ENCODE measurements around the gene WNT11. TPM values are rescaled to one million over a fixed set of nuclear protein-coding genes. Genes with fewer than 3 reads are reported as not detected.
A peak's percentile ranks its signal among the peaks of the same experiment; 100 is the strongest.
"Not testable (repeated sequence)": the region's sequence is repeated elsewhere in the genome, so short reads cannot be mapped to it uniquely, and the experiment has no call there.

The WNT11 gene
- polyA plus RNA-seq, 4 donors: 2.1 to 7.3 (median 3.9) TPM

DNA sequence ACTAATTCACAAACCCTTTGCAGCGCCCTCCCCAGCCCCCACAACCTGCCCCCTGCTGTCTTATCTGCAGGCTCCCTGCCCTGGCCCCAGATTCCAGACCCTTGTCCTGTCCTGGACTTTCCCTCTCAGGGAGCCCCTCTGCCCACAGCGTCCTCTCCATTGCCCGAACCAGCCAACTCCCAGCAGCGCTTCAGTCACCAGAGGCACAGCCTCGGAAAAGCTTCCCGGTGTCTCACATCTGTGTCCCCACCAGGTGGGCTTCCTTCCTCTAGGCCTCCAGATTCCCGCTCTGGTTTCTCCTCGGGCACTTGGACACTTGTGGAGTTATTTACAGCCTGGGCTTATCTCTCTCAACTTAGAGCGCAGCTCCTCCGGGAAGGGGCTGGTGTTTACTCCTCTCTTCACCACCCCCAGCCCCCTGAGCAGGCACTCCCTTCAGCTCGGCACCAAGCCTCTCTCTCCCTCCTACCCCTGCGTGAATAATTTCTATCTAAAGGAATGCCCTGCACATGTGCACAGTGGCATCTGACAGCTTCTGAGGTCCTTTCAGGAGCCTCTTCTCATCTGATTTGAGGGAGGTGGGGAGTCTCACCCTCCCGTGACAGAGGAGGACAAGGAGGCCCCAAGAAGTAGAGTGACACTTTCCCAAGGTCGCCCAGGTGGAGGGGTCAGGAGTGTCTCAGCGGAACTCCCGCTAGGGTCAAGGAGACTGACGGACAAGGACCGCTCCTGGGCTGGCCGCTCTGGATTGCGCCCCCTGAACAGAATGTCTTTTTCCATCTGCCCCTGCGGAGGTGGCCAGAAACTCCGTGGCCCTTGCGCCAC is 838 bp downstream of the WNT11 start:
- Histone ChIP-seq H3K27ac (ENCODE audit: low read depth in 1 of 3, low read length in 2 of 3) (peak overlapping the region in 1 of 3 donors; percentile 61), H3K4me1 (ENCODE audit: control insufficient read depth in 3 of 3, insufficient read depth in 2 of 3, low read depth in 1 of 3, low read length in 2 of 3) (peaks cover 0 to 48% (median 4%) of the 10 kb centered on the region in 3 donors), H3K36me3 (ENCODE audit: control insufficient read depth in 3 of 3, insufficient read depth in 2 of 3, low read depth in 1 of 3, low read length in 3 of 3) (peaks cover 0 to 8% (median 0%) of the 10 kb centered on the region in 3 donors), H3K27me3 (ENCODE audit: control insufficient read depth in 3 of 3, insufficient read depth in 3 of 3, low read length in 3 of 3) (peaks cover 0 to 61% (median 7%) of the 10 kb centered on the region in 3 donors), H3K9me3 (ENCODE audit: control insufficient read depth in 2 of 2, insufficient read depth in 1 of 2, low read depth in 1 of 2, low read length in 1 of 2) (peaks cover 0 to 3% of the 10 kb centered on the region in 2 donors), H3K4me3 (ENCODE audit: low read depth in 1 of 3, low read length in 3 of 3) (peak overlapping the region in 1 of 3 donors; percentile 33)
- DNase-seq (peak in 1 of 2 donors; percentile 57), FAIRE-seq (no peak)
- WGBS, 3 donors: 15 to 32% (median 31%) methylated on average over 23 of the region's 23 CpGs

DNA sequence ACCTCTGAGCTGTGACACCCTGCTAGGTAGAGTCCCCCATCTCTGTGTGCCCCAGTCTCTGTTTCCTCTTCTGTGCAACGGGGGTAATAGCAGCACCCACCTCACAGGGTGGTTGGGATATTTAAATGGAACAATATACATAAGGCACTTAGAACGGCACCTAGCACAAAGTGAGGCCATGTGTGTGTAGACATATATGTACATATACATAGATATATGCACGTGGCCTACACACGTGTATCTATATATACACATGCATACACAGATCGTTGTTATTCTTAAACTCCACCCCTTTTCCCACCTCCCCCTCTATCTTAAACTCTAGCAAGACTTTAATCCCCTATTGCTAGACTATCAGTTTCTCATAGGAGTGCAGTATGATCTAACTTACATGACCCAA is 2.4 kb downstream of the WNT11 start:
- Histone ChIP-seq H3K27me3 (ENCODE audit: control insufficient read depth in 3 of 3, insufficient read depth in 3 of 3, low read length in 3 of 3) (peaks cover 0 to 49% (median 7%) of the 10 kb centered on the region in 3 donors), H3K36me3 (ENCODE audit: control insufficient read depth in 3 of 3, insufficient read depth in 2 of 3, low read depth in 1 of 3, low read length in 3 of 3) (peaks cover 0 to 8% (median 0%) of the 10 kb centered on the region in 3 donors), H3K27ac (ENCODE audit: low read depth in 1 of 3, low read length in 2 of 3) (no peak overlapping the region), H3K4me1 (ENCODE audit: control insufficient read depth in 3 of 3, insufficient read depth in 2 of 3, low read depth in 1 of 3, low read length in 2 of 3) (peaks cover 0 to 42% (median 0%) of the 10 kb centered on the region in 3 donors), H3K9me3 (ENCODE audit: control insufficient read depth in 2 of 2, insufficient read depth in 1 of 2, low read depth in 1 of 2, low read length in 1 of 2) (peaks cover 0 to 3% of the 10 kb centered on the region in 2 donors), H3K4me3 (ENCODE audit: low read depth in 1 of 3, low read length in 3 of 3) (no peak overlapping the region)
- WGBS, 3 donors: 76 to 89% (median 83%) methylated on average over 5 of the region's 5 CpGs
- DNase-seq (no peak), FAIRE-seq (no peak)

DNA sequence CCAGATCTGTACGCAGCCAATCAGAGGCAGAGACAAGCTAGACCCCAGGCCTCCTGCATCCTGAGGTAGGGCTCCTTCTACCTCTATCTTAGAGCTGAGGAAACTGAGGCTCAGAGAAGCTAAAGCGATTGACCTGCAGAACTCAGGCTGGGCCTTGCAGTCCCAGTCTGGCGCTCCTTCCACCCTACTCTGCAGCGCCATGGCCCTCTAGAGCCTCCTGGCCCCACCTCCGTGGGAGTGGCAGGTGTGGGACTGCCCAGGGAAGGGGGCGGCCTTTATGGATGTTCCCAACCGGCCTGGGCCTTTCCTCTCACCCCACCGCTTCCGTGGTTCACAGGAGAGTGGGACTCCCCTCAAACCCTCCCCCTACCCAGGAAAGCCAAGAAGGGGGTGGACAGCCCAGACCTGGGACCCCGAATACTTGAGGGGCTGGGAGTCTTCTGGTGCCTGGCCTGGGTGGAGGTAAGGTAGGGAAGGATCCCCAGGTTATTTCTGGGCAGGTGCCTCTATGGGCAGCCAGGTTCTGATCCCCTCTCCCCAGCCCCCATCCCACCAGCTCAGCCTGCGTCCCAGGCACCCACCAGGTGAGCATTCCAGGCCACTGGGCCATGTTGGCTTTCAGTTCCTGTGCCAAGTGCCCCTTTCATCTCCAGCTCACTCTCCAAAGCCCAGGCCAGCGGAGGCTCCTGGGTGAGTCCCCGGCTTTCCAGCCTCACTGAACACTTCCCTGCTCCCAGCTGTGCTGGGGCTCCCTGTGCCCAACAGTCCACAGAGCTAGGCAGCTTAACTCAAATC is 3.0 kb downstream of the WNT11 start:
- H3K36me3 ChIP-seq (ENCODE audit: control insufficient read depth in 3 of 3, insufficient read depth in 2 of 3, low read depth in 1 of 3, low read length in 3 of 3): peaks cover 0 to 8% (median 0%) of the 10 kb centered on the region in 3 donors
- H3K9me3 ChIP-seq (ENCODE audit: control insufficient read depth in 2 of 2, insufficient read depth in 1 of 2, low read depth in 1 of 2, low read length in 1 of 2): peaks cover 0 to 3% of the 10 kb centered on the region in 2 donors
- WGBS, 3 donors: 90 to 91% (median 90%) methylated on average over 13 of the region's 13 CpGs
- H3K4me1 ChIP-seq (ENCODE audit: control insufficient read depth in 3 of 3, insufficient read depth in 2 of 3, low read depth in 1 of 3, low read length in 2 of 3): peaks cover 0 to 38% (median 0%) of the 10 kb centered on the region in 3 donors
- no peak overlapping the region for H3K27ac ChIP-seq (ENCODE audit: low read depth in 1 of 3, low read length in 2 of 3)
- no peak for FAIRE-seq
- H3K4me3 ChIP-seq (ENCODE audit: low read depth in 1 of 3, low read length in 3 of 3): no peak overlapping the region
- H3K27me3 ChIP-seq (ENCODE audit: control insufficient read depth in 3 of 3, insufficient read depth in 3 of 3, low read length in 3 of 3): peaks cover 0 to 42% (median 7%) of the 10 kb centered on the region in 3 donors
- no peak for DNase-seq

DNA sequence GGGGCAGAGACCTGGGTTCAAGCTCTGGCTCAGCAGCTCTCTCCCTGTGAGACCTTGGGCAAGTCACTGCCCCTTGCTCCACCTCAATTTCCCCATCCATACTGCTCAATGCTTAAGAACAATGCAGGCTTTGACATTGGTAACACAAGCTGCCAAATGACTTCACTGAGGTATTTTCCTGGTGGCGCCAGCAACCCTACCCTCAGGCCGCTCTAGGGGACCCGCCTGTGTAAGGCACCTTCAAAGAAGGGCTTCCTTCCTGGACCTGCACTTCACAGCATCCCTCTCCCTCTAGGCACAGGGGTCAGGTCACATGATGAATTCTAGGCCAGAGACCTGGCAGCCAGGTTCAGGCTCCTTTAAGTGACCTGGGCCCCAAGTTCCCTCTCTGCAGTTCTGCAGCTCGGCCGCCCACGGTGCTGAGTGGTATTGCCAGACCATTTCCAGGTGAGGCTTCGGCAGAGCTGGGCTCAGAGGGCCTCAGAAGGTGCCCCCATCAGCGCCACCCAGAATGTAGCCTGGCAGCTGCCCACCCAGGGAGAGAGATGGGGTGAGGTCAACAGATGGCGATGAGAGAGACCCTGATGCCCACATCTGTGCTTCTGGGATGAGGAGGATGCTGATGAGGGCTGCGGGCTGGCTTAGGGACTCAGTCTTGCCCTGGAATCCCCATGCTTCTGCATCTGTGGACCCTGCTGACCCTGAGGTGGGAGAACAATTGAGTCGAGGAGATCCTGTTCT is 4.5 kb downstream of the WNT11 start:
- H3K27ac ChIP-seq (ENCODE audit: low read depth in 1 of 3, low read length in 2 of 3): no peak overlapping the region
- peaks cover 0 to 29% (median 7%) of the 10 kb centered on the region in 3 donors for H3K27me3 ChIP-seq (ENCODE audit: control insufficient read depth in 3 of 3, insufficient read depth in 3 of 3, low read length in 3 of 3)
- WGBS, 3 donors: 88 to 90% (median 90%) methylated on average over 11 of the region's 11 CpGs
- H3K9me3 ChIP-seq (ENCODE audit: control insufficient read depth in 2 of 2, insufficient read depth in 1 of 2, low read depth in 1 of 2, low read length in 1 of 2): no peaks in the 10 kb centered on the region
- H3K36me3 ChIP-seq (ENCODE audit: control insufficient read depth in 3 of 3, insufficient read depth in 2 of 3, low read depth in 1 of 3, low read length in 3 of 3): peaks cover 0 to 8% (median 0%) of the 10 kb centered on the region in 3 donors
- DNase-seq: no peak
- H3K4me3 ChIP-seq (ENCODE audit: low read depth in 1 of 3, low read length in 3 of 3): no peak overlapping the region
- no peak for FAIRE-seq
- peaks cover 0 to 25% (median 0%) of the 10 kb centered on the region in 3 donors for H3K4me1 ChIP-seq (ENCODE audit: control insufficient read depth in 3 of 3, insufficient read depth in 2 of 3, low read depth in 1 of 3, low read length in 2 of 3)

DNA sequence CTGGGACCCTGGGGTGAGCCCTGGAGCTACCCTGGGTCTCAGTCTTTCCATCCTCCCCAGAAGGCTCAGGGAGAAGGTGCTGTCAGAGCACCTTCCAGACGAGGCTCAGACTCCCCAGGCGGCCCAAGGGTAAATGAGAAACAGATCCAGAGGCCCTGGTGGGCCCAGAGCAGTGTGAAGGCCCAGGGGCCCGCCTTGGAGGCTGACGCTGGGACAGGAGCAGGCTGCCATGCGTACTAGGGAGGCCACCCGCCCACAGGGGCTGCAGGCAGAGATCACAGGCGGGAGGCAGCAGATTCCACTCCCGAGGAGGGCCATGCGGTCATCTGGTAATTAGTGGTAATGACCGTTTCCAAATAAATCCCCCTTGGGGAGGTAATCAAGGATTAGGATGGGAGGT is 5.2 kb downstream of the WNT11 start:
- peaks cover 0 to 10% (median 0%) of the 10 kb centered on the region in 3 donors for H3K36me3 ChIP-seq (ENCODE audit: control insufficient read depth in 3 of 3, insufficient read depth in 2 of 3, low read depth in 1 of 3, low read length in 3 of 3)
- 84 to 90% (median 88%) methylated on average over 10 of the region's 10 CpGs for whole genome bisulfite sequencing, 3 donors
- DNase-seq (no peak), FAIRE-seq (no peak)
- peaks cover 0 to 20% (median 0%) of the 10 kb centered on the region in 3 donors for H3K4me1 ChIP-seq (ENCODE audit: control insufficient read depth in 3 of 3, insufficient read depth in 2 of 3, low read depth in 1 of 3, low read length in 2 of 3)
- no peak overlapping the region for H3K4me3 ChIP-seq (ENCODE audit: low read depth in 1 of 3, low read length in 3 of 3)
- H3K27ac ChIP-seq (ENCODE audit: low read depth in 1 of 3, low read length in 2 of 3): no peak overlapping the region
- no peaks in the 10 kb centered on the region for H3K9me3 ChIP-seq (ENCODE audit: control insufficient read depth in 2 of 2, insufficient read depth in 1 of 2, low read depth in 1 of 2, low read length in 1 of 2)
- H3K27me3 ChIP-seq (ENCODE audit: control insufficient read depth in 3 of 3, insufficient read depth in 3 of 3, low read length in 3 of 3): peaks cover 0 to 24% (median 7%) of the 10 kb centered on the region in 3 donors

DNA sequence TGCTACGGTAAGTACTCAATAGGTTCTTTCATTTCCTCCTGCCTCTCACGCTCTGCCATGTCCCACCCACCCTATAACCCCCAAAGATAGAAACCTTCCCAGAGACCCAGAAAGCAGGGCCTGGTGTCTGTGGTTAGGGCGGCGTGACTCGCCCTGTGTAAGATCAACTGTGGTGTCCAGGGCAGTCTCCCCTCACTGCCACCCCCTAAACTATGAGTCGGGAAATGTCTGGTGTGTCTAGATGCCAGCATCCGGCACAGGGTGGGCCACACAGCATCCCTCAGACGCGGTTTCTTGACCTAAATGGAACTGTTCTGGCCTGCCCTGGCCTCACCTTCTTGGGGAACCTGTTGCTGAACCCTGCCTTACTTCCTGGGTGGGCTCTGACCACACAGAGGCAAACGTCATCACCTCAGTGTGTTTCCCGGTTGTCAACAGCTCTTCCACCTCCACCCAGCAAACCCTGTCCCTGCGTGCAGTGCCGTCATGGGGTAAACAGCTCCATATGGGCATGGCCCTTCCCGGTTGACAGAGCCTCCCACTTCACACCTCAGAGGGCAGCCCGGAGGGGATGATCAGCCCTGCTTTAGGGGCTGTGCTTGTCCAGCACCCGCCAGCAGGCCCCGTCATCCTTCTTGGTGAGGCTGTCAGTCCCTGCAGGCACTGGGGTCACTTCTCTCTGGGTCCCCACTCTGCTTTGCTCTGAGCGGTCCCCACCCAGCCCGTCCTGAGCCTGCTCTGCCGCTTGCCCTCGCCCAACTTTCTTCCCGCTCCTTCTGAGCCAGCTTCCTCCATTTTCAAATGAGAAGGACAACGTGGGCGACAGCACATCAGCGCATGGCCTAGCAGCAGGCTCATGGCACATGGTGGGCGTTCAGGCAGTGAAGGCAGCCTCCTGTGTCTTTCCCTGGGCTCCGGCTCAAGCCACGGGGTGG is 6.0 kb downstream of the WNT11 start:
- Histone ChIP-seq H3K36me3 (ENCODE audit: control insufficient read depth in 3 of 3, insufficient read depth in 2 of 3, low read depth in 1 of 3, low read length in 3 of 3) (peaks cover 0 to 10% (median 0%) of the 10 kb centered on the region in 3 donors), H3K4me3 (ENCODE audit: low read depth in 1 of 3, low read length in 3 of 3) (no peak overlapping the region), H3K9me3 (ENCODE audit: control insufficient read depth in 2 of 2, insufficient read depth in 1 of 2, low read depth in 1 of 2, low read length in 1 of 2) (no peaks in the 10 kb centered on the region), H3K27me3 (ENCODE audit: control insufficient read depth in 3 of 3, insufficient read depth in 3 of 3, low read length in 3 of 3) (peaks cover 0 to 16% (median 5%) of the 10 kb centered on the region in 3 donors), H3K4me1 (ENCODE audit: control insufficient read depth in 3 of 3, insufficient read depth in 2 of 3, low read depth in 1 of 3, low read length in 2 of 3) (peaks cover 0 to 12% (median 0%) of the 10 kb centered on the region in 3 donors), H3K27ac (ENCODE audit: low read depth in 1 of 3, low read length in 2 of 3) (no peak overlapping the region)
- DNase-seq (no peak), FAIRE-seq (no peak)
- WGBS, 3 donors: 89 to 90% (median 89%) methylated on average over 28 of the region's 28 CpGs

DNA sequence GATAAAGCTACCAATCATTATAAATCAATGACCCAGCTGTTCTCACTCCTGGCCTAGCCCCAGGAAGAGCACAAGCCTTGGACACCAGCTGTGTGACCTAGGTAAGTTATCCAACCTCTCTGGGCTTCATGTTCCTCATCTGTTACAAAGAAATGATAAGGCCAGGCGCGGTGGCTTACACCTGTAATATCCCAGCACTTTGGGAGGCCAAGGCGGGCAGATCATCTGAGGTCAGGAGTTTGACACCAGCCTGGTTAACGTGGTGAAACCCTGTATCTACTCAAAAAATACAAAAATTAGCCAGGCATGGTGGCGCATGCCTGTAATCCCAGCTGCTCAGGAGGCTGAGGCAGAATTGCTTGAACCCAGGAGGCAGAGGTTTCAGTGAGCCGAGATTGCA is 7.6 kb downstream of the WNT11 start:
- not testable (repeated sequence) for DNase-seq; H3K4me1 ChIP-seq (ENCODE audit: control insufficient read depth in 3 of 3, insufficient read depth in 2 of 3, low read depth in 1 of 3, low read length in 2 of 3); FAIRE-seq; H3K9me3 ChIP-seq (ENCODE audit: control insufficient read depth in 2 of 2, insufficient read depth in 1 of 2, low read depth in 1 of 2, low read length in 1 of 2); H3K27ac ChIP-seq (ENCODE audit: low read depth in 1 of 3, low read length in 2 of 3); H3K27me3 ChIP-seq (ENCODE audit: control insufficient read depth in 3 of 3, insufficient read depth in 3 of 3, low read length in 3 of 3); H3K4me3 ChIP-seq (ENCODE audit: low read depth in 1 of 3, low read length in 3 of 3)
- peaks cover 0 to 14% (median 0%) of the 10 kb centered on the region in 3 donors for H3K36me3 ChIP-seq (ENCODE audit: control insufficient read depth in 3 of 3, insufficient read depth in 2 of 3, low read depth in 1 of 3, low read length in 3 of 3)
- WGBS, 3 donors: 91 to 95% (median 92%) methylated on average over 6 of the region's 6 CpGs

All from small intestine (tissue), 7 donors.